ENCODE measurements around the gene OR52R1. TPM values are rescaled to one million over a fixed set of nuclear protein-coding genes. Genes with fewer than 3 reads are reported as not detected.

The OR52R1 gene
- total RNA-seq, 2 experiments from 2014 or later, result not detected

- no peak within 1 kb of the TSS for H3K4me2 ChIP-seq (ENCODE audit: low read length)
- intact Hi-C loops (cut with micrococcal nuclease; ENCODE audit: unreplicated experiment), result no loop called here
- no peak within 1 kb of the TSS for H2AFZ ChIP-seq (ENCODE audit: low read length)
- no TSS peak for BruUV-seq (replicated peaks)
- H3K4me3 ChIP-seq (ENCODE audit: low read depth, low read length, poor library complexity, severe bottlenecking), result no peak within 1 kb of the TSS
- H3K79me2 ChIP-seq (ENCODE audit: insufficient read depth, low read depth, low read length), result no peaks in the 10 kb centered on the region
- POLR2A ChIA-PET, result no interaction called here
- H3K36me3 ChIP-seq (ENCODE audit: insufficient read depth, low read length), result no peaks in the 10 kb centered on the region
- H3K9me2 ChIP-seq (ENCODE audit: insufficient read depth, low read length), result 0 out of 2 replicates have a peak, but pooled peaks cover 3% of the 10 kb centered on the region
- TF ChIP-seq EZH2phosphoT487 (IDR thresholded peaks at IDR 0.05; ENCODE audit: borderline replicate concordance, low read depth, low read length) (no peak), CTCF (conservative IDR thresholded peaks at IDR 0.05; ENCODE audit: low read length) (no peak)
- no peaks in the 10 kb centered on the region for H3K4me1 ChIP-seq (ENCODE audit: insufficient read depth, low read length, poor library complexity, severe bottlenecking)
- H3K9me3 ChIP-seq (ENCODE audit: low read length), result no peaks in the 10 kb centered on the region
- no peak for DNase-seq (ENCODE audit: low spot score)
- no peak within 1 kb of the TSS for H3K27ac ChIP-seq (ENCODE audit: low read depth, low read length, poor library complexity, severe bottlenecking)
- CTCF ChIA-PET (ENCODE audit: unreplicated experiment), result no interaction called here
- no peaks in the 10 kb centered on the region for H4K20me1 ChIP-seq (ENCODE audit: insufficient read depth, low read length)
Observed at GRCh38 chr11:4769838-4770237, 34.3 kb downstream of the OR52R1 start, which contains the start of gene OR51F1. OR51F1 (minus strand) TSS chr11:4769938; CDS start chr11:4769938, 0 bp downstream.

GRCh38 chr11:4768094-4768493 is 36.1 kb downstream of the OR52R1 start:
- 0 out of 2 replicates have a peak, but pooled peaks cover 3% of the 10 kb centered on the region for H3K9me2 ChIP-seq (ENCODE audit: insufficient read depth, low read length)
- H3K36me3 ChIP-seq (ENCODE audit: insufficient read depth, low read length), result no peaks in the 10 kb centered on the region
- H3K79me2 ChIP-seq (ENCODE audit: insufficient read depth, low read depth, low read length), result no peaks in the 10 kb centered on the region
- no peak overlapping the region for H3K4me2 ChIP-seq (ENCODE audit: low read length)
- H4K20me1 ChIP-seq (ENCODE audit: insufficient read depth, low read length), result no peaks in the 10 kb centered on the region
- no peak overlapping the region for H3K4me3 ChIP-seq (ENCODE audit: low read depth, low read length, poor library complexity, severe bottlenecking)
- DNase-seq (ENCODE audit: low spot score), result no peak
- H3K27ac ChIP-seq (ENCODE audit: low read depth, low read length, poor library complexity, severe bottlenecking), result no peak overlapping the region
- CTCF ChIA-PET (ENCODE audit: unreplicated experiment), result no interaction called here
- BruUV-seq (replicated peaks), result no TSS peak
- no peaks in the 10 kb centered on the region for H3K9me3 ChIP-seq (ENCODE audit: low read length)
- POLR2A ChIA-PET, result no interaction called here
- H2AFZ ChIP-seq (ENCODE audit: low read length), result no peak overlapping the region
- H3K4me1 ChIP-seq (ENCODE audit: insufficient read depth, low read length, poor library complexity, severe bottlenecking), result no peaks in the 10 kb centered on the region
- no peak for TF ChIP-seq CTCF (conservative IDR thresholded peaks at IDR 0.05; ENCODE audit: low read length)
- TF ChIP-seq EZH2phosphoT487 (IDR thresholded peaks at IDR 0.05; ENCODE audit: borderline replicate concordance, low read depth, low read length), result no peak
- intact Hi-C loops (cut with micrococcal nuclease; ENCODE audit: unreplicated experiment), result no loop called here

- CTCF ChIA-PET (ENCODE audit: unreplicated experiment), result no interaction called here
- no peaks in the 10 kb centered on the region for H3K9me3 ChIP-seq (ENCODE audit: low read length)
- intact Hi-C loops (cut with micrococcal nuclease; ENCODE audit: unreplicated experiment), result no loop called here
- no TSS peak for BruUV-seq (replicated peaks)
- POLR2A ChIA-PET, result no interaction called here
- H3K9me2 ChIP-seq (ENCODE audit: insufficient read depth, low read length), result 0 out of 2 replicates have a peak, but pooled peaks cover 3% of the 10 kb centered on the region
- no peaks in the 10 kb centered on the region for H3K4me1 ChIP-seq (ENCODE audit: insufficient read depth, low read length, poor library complexity, severe bottlenecking)
- no peak overlapping the region for H3K4me2 ChIP-seq (ENCODE audit: low read length)
- no peak for TF ChIP-seq EZH2phosphoT487 (IDR thresholded peaks at IDR 0.05; ENCODE audit: borderline replicate concordance, low read depth, low read length)
- TF ChIP-seq CTCF (conservative IDR thresholded peaks at IDR 0.05; ENCODE audit: low read length), result no peak
- no peak overlapping the region for H3K27ac ChIP-seq (ENCODE audit: low read depth, low read length, poor library complexity, severe bottlenecking)
- H2AFZ ChIP-seq (ENCODE audit: low read length), result no peak overlapping the region
- H4K20me1 ChIP-seq (ENCODE audit: insufficient read depth, low read length), result no peaks in the 10 kb centered on the region
- H3K79me2 ChIP-seq (ENCODE audit: insufficient read depth, low read depth, low read length), result no peaks in the 10 kb centered on the region
- H3K36me3 ChIP-seq (ENCODE audit: insufficient read depth, low read length), result no peaks in the 10 kb centered on the region
- no peak for DNase-seq (ENCODE audit: low spot score)
- H3K4me3 ChIP-seq (ENCODE audit: low read depth, low read length, poor library complexity, severe bottlenecking), result no peak overlapping the region
Observed at GRCh38 chr11:4766420-4767043, 37.6 kb downstream of the OR52R1 start.
